T-helper 1 cell treated with Interleukin-12 subunit alpha and Interleukin-12 subunit beta and Interleukin-4 antibody, amounts not matched to agents 30 μg/mL and 1 μg/mL, for 36 hours (primary cell): ENCODE data around the gene CGRRF1.

Experiments used
- H3K27ac Mint-ChIP-seq: one replicate; pipeline ENCODE4 v1.8.0; 2021; ENCODE audit warnings: mild to moderate bottlenecking, mixed read lengths
- H3K27me3 Mint-ChIP-seq: one replicate; pipeline ENCODE4 v1.8.0; 2021; ENCODE audit warnings: low read depth, mixed read lengths
- H3K36me3 Mint-ChIP-seq: one replicate; pipeline ENCODE4 v1.8.0; 2021; ENCODE audit warnings: low read depth, mixed read lengths
- H3K4me1 Mint-ChIP-seq: one replicate; pipeline ENCODE4 v1.8.0; 2021; ENCODE audit warnings: low read depth, mixed read lengths
- H3K4me3 Mint-ChIP-seq: one replicate; pipeline ENCODE4 v1.8.0; 2021; ENCODE audit warnings: mild to moderate bottlenecking, moderate library complexity, mixed read lengths
- H3K9me3 Mint-ChIP-seq: one replicate; pipeline ENCODE4 v1.8.0; 2021; ENCODE audit warnings: mixed read lengths

Gene CGRRF1

DNA sequence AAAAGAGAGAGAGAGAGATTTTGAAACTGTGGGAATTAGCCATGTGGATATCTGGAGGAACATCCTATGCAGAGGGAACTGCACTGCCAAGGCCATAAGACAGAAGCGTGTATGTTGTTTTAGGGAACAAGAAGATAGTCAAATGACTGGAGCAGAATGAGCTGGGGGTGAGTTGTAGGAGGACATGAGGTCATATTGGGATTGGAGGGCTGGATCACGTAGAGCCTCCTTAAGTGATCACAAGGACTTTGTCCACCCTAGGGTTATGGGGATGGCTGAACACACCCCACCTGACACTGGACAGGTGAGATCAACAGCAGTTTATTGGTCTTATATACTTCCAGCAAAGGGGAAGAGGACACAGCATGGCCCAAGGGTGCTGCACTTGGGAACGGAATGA lies 8.2 kb upstream of the CGRRF1 start:
- Mint-ChIP-seq H3K4me1 (no peaks in the 10 kb centered on the region), H3K27ac (no peak overlapping the region), H3K4me3 (no peak overlapping the region), H3K36me3 (no peaks in the 10 kb centered on the region), H3K9me3 (no peaks in the 10 kb centered on the region), H3K27me3 (peaks cover 33% of the 10 kb centered on the region)

DNA sequence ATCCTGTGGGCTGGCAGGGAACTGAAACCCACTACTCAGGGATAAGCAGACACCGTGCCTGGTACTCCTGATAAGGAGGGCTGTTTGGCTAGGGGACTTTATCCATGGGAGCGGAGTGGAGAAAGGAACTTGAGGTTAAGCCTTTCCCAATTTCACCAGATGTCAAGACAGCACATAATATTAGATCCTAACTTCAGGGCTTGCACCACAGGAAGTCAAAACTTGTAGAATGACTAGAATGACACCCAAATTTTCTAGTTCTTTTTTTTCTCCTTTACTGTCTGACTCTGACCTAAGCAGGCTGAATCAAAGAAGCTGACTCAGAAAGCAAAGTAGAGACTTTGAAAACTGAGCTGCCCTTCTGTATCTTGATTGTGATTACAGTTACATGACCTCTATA lies 7.1 kb upstream of the CGRRF1 start:
- Mint-ChIP-seq H3K27ac (no peak overlapping the region), H3K4me1 (no peaks in the 10 kb centered on the region), H3K27me3 (peaks cover 37% of the 10 kb centered on the region), H3K9me3 (no peaks in the 10 kb centered on the region), H3K4me3 (no peak overlapping the region), H3K36me3 (no peaks in the 10 kb centered on the region)

DNA sequence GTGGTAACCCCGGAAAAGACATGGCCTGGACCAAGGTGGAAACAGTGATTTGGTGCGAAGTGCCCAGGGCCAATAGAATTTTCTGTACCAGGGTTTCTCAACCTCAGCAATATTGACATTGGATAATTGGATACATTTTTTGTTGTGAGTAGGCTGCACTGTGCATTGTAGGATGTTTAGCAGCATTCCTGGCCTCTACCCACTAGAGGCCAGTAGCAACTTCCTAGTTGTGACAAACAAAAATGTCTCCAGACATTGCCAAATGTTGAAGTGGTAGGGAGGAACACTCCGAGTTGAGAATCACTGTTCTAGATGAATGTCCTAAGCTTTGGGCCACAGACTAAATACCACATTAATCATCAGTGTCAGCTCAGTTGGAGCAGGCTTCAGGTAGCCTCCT lies 6.2 kb upstream of the CGRRF1 start:
- H3K4me1 Mint-ChIP-seq: no peaks in the 10 kb centered on the region
- H3K27ac Mint-ChIP-seq: no peak overlapping the region
- peaks cover 31% of the 10 kb centered on the region for H3K27me3 Mint-ChIP-seq
- H3K4me3 Mint-ChIP-seq: no peak overlapping the region
- H3K9me3 Mint-ChIP-seq: no peaks in the 10 kb centered on the region
- H3K36me3 Mint-ChIP-seq: no peaks in the 10 kb centered on the region

DNA sequence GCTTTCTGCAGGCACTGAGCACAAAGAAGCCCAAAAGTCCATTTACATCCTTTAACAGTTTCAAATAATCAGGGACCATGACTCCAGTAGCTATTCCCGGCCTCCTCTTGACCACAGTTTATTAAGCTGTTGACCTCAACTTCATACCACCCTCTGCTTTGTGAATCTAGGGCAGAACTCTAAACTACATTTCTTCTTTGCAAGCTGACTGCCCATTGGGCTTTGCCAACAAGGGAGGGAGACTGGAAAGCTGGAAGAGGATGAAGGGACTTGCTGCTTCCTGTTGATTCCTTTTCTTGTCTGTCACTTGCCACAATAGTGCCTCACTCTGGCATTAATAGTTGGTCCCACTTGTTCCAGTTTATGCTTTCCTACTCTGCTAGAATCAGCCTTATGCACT lies 2.7 kb downstream of the CGRRF1 start:
- H3K36me3 Mint-ChIP-seq: peaks cover 18% of the 10 kb centered on the region
- H3K27me3 Mint-ChIP-seq: no peaks in the 10 kb centered on the region
- peaks cover 32% of the 10 kb centered on the region for H3K4me1 Mint-ChIP-seq
- no peak overlapping the region for H3K27ac Mint-ChIP-seq
- no peak overlapping the region for H3K4me3 Mint-ChIP-seq
- peaks cover 18% of the 10 kb centered on the region for H3K9me3 Mint-ChIP-seq

GRCh38 chr14:54515670-54516069 lies 6.0 kb downstream of the CGRRF1 start:
- Mint-ChIP-seq H3K27me3 (no peaks in the 10 kb centered on the region), H3K36me3 (peaks cover 22% of the 10 kb centered on the region), H3K27ac (no peak overlapping the region)

GRCh38 chr14:54516709-54517108 lies 7.0 kb downstream of the CGRRF1 start:
- Mint-ChIP-seq H3K4me1 (peaks cover 15% of the 10 kb centered on the region), H3K36me3 (peaks cover 22% of the 10 kb centered on the region), H3K9me3 (peaks cover 21% of the 10 kb centered on the region), H3K27ac (no peak overlapping the region), H3K4me3 (no peak overlapping the region), H3K27me3 (no peaks in the 10 kb centered on the region)

More at GRCh38 chr14:54515670-54516069, 6.0 kb downstream of the CGRRF1 start:
- Mint-ChIP-seq H3K4me3 (no peak overlapping the region), H3K9me3 (peaks cover 21% of the 10 kb centered on the region), H3K4me1 (peaks cover 21% of the 10 kb centered on the region)

- Mint-ChIP-seq H3K4me1 (no peaks in the 10 kb centered on the region), H3K9me3 (no peaks in the 10 kb centered on the region), H3K27ac (no peak overlapping the region), H3K36me3 (peaks cover 16% of the 10 kb centered on the region), H3K27me3 (no peaks in the 10 kb centered on the region), H3K4me3 (no peak overlapping the region)
These were observed 14.7 kb downstream of the CGRRF1 start for GRCh38 chr14:54524410-54524809.

- peaks cover 2% of the 10 kb centered on the region for H3K4me1 Mint-ChIP-seq
- H3K9me3 Mint-ChIP-seq: no peaks in the 10 kb centered on the region
- H3K36me3 Mint-ChIP-seq: peaks cover 5% of the 10 kb centered on the region
- H3K27ac Mint-ChIP-seq: no peak overlapping the region
- H3K4me3 Mint-ChIP-seq: no peak overlapping the region
- no peaks in the 10 kb centered on the region for H3K27me3 Mint-ChIP-seq
These were observed 19.3 kb downstream of the CGRRF1 start for GRCh38 chr14:54528973-54529372.

DNA sequence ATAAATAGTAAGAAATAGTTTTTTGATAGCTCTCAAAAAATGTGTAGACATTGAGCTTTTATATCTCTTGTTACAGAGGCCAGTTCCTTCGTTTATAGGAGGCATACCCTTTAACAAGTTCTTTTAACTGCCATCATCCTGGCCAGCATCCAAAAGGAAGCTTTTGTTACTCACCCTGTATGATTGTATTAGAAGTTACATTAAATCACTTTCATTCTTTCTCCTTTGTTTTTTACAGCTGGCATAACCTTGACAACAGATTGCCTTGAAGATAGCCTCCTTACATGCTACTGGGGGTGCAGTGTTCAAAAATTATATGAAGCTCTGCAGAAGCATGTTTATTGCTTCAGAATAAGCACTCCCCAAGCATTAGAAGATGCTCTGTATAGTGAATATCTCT lies 20.1 kb downstream of the CGRRF1 start:
- Mint-ChIP-seq H3K4me1 (peaks cover 2% of the 10 kb centered on the region), H3K27me3 (no peaks in the 10 kb centered on the region), H3K4me3 (no peak overlapping the region), H3K36me3 (no peaks in the 10 kb centered on the region), H3K9me3 (no peaks in the 10 kb centered on the region), H3K27ac (no peak overlapping the region)

DNA sequence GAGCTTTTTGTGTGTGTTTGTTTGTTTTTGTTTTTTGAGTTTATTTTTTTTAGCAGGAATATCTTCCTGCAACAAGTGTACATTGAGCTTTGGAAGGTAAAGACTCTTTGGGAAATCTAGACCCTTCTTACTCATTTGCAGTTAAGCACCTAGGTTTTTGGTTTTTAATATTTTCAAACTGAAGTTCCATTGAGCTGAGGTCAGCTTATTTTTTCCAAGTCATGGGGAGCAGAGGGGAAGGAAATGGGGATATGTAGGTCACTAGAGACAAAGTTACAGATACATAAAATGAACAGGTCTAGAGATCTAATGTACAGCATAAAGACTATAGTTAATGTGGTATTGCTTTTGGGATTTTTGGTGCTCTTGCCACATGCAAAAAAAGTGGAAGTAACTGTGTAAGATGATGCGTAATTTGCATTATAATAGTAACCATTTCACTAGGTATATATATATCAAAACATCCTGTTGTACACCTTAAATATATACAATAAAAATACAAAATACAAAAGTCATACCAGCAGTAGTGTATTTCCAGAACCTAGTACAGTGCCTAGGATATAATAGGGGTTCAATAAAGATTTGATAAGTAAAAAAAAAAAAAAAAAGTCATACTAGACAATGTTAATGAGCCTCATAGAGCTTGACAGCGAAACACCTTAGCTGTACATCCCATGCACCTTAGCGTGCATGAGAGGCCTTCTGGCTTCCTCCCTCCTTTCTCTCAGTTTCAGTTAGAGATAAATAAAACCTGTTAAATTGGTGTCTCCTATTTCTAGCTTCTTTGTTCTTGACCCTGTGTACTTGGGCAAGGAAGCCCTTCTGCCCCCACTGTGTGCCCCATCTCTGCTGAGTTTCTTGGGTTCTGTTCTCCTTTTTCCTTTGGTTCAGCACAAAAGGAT lies 22.7 kb downstream of the CGRRF1 start:
- H3K4me3 Mint-ChIP-seq: no peak overlapping the region
- no peaks in the 10 kb centered on the region for H3K9me3 Mint-ChIP-seq
- H3K27me3 Mint-ChIP-seq: no peaks in the 10 kb centered on the region
- no peak overlapping the region for H3K27ac Mint-ChIP-seq
- peaks cover 2% of the 10 kb centered on the region for H3K4me1 Mint-ChIP-seq
- peaks cover 4% of the 10 kb centered on the region for H3K36me3 Mint-ChIP-seq

GRCh38 chr14:54533100-54533499 lies 23.4 kb downstream of the CGRRF1 start:
- H3K9me3 Mint-ChIP-seq: no peaks in the 10 kb centered on the region
- H3K4me1 Mint-ChIP-seq: peaks cover 2% of the 10 kb centered on the region
- H3K36me3 Mint-ChIP-seq: peaks cover 4% of the 10 kb centered on the region
- H3K27me3 Mint-ChIP-seq: no peaks in the 10 kb centered on the region
- no peak overlapping the region for H3K27ac Mint-ChIP-seq
- no peak overlapping the region for H3K4me3 Mint-ChIP-seq

DNA sequence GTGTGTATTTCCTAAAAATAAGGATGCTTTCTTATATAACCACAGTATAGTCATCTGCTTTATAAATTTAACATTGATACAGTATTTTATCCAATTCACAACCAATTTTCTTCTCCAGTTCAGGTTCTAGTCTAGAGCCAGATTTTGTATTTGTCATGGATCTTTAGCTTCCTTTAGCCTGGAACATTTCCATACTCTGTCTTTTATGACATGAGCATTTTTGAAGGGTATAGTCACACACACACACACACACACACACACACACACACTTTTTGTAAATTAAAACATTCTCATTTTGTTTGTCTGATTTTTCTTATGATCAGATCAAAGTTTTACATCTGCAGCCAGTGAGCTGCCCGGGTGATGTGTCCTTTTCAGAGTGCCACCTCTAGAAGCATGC lies 25.4 kb downstream of the CGRRF1 start:
- no peaks in the 10 kb centered on the region for H3K27me3 Mint-ChIP-seq
- peaks cover 4% of the 10 kb centered on the region for H3K36me3 Mint-ChIP-seq
- no peak overlapping the region for H3K4me3 Mint-ChIP-seq
- H3K9me3 Mint-ChIP-seq: no peaks in the 10 kb centered on the region
- no peak overlapping the region for H3K27ac Mint-ChIP-seq
- peaks cover 2% of the 10 kb centered on the region for H3K4me1 Mint-ChIP-seq

DNA sequence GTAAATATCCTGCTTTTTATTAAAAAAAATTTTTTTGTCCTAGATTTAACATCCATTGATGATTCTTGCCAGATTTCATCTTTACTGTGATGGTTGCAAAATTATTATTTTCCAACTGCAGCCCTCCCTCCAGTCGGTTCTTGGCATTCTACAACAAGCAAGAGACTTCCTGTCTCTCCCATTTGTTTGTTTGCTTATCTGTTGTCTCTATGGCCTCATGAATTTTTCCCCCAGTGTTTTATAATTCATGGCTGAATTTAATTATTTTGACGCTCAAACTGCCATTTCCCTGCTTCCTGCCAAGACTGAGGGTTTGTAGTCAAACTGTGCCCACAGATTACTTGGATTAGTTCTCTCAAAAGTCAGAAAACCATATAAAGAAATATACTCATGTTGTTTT lies 25.9 kb downstream of the CGRRF1 start:
- H3K9me3 Mint-ChIP-seq: no peaks in the 10 kb centered on the region
- peaks cover 4% of the 10 kb centered on the region for H3K36me3 Mint-ChIP-seq
- no peak overlapping the region for H3K27ac Mint-ChIP-seq

DNA sequence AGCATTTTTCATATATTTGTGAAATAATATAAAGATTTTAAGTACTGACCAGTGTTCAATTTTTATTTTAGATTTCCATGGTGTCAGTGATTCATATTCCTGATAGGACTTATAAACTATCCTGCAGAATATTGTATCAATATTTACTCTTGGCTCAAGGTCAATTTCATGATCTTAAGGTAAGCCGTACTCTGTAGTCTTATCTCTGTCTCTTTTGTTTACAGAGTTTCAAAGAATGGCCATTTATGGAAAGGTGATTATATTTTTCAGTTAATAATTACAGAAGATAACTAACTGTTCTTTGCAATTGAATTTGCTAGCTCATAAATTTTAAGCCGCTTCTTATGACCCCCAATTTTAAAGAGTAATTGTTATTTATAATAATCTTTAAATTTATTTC lies 27.9 kb downstream of the CGRRF1 start:
- Mint-ChIP-seq H3K9me3 (no peaks in the 10 kb centered on the region), H3K36me3 (peaks cover 4% of the 10 kb centered on the region), H3K27ac (no peak overlapping the region)

More for the DNA sequence above, 25.9 kb downstream of the CGRRF1 start:
- H3K4me1 Mint-ChIP-seq: peaks cover 2% of the 10 kb centered on the region
- no peak overlapping the region for H3K4me3 Mint-ChIP-seq
- no peaks in the 10 kb centered on the region for H3K27me3 Mint-ChIP-seq

DNA sequence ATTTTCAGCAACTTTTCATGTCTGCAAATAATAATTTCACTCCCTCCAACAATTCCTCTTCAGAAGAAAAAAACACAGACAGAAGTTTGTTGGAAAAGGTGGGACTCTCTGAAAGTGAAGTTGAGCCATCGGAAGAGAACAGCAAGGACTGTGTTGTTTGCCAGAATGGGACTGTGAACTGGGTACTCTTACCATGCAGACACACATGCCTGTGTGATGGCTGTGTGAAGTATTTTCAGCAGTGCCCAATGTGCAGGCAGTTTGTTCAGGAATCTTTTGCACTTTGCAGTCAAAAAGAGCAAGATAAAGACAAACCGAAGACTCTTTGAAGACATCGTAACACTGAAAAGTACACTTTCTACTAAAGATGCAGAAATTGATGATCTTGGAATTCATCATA lies 28.3 kb downstream of the CGRRF1 start:
- Mint-ChIP-seq H3K4me3 (no peak overlapping the region), H3K9me3 (no peaks in the 10 kb centered on the region), H3K27me3 (no peaks in the 10 kb centered on the region), H3K4me1 (no peaks in the 10 kb centered on the region), H3K36me3 (peaks cover 4% of the 10 kb centered on the region), H3K27ac (no peak overlapping the region)

More for the DNA sequence above, 27.9 kb downstream of the CGRRF1 start:
- H3K4me1 Mint-ChIP-seq: peaks cover 2% of the 10 kb centered on the region
- no peak overlapping the region for H3K4me3 Mint-ChIP-seq
- H3K27me3 Mint-ChIP-seq: no peaks in the 10 kb centered on the region
